Endothelial cell of umbilical vein (primary cell): ENCODE measurements around the gene SLC44A1. TPM values are rescaled to one million over a fixed set of nuclear protein-coding genes. Genes with fewer than 3 reads are reported as not detected.

Source experiments
- BruUV-seq: library from RNA; stranded (reverse); fragments of 400-500 nt; replicated peaks from 2 replicates; lab custom pipeline; 2021; lab: Mats Ljungman, UMichigan
- CTCF ChIA-PET: fragments of 300-600, 350-600 bp; sonication (Branson Sonifier 250); formaldehyde crosslinking; loops from one replicate; lab custom pipeline; 2021; ENCODE audit warnings: antibody characterized with exemption, inconsistent platforms; lab: Charles Lee
- POLR2A ChIA-PET: fragments of 300-600, 350-600 bp; sonication (Branson Sonifier 250); formaldehyde crosslinking; loops from one replicate; lab custom pipeline; 2021; ENCODE audit warnings: antibody characterized with exemption, inconsistent platforms; lab: Charles Lee
- DNase-seq: peaks from one replicate; pipeline ENCODE4 v3.0.0-alpha.2; 2011; ENCODE audit warnings: low read depth, low spot score
- FAIRE-seq: peaks from 2 replicates; lab custom pipeline; 2011; peaks lifted over from hg19 to GRCh38; lab: Jason Lieb, UNC
- H2AFZ ChIP-seq: 2 replicates; pipeline ENCODE4 v1.6.0; 2012; ENCODE audit warnings: low read depth, low read length, control low read depth, inconsistent platforms
- H3K27ac ChIP-seq: 2 replicates; pipeline ENCODE4 v1.5.1; 2011; ENCODE audit warnings: low read depth, mild to moderate bottlenecking, control low read depth, low read length, moderate library complexity; ENCODE audit not compliant: insufficient read depth
- H3K27me3 ChIP-seq, 2 experiments: 2 replicates each; pipeline versions ENCODE4 v1.6.0 to v1.6.1; 2011; ENCODE audit warnings: low read length in 2 of 2, mixed read lengths in 1 of 2; ENCODE audit not compliant: control insufficient read depth in 2 of 2, insufficient read depth in 2 of 2
- H3K36me3 ChIP-seq, 2 experiments: 2 replicates in 1 of 2; 3 replicates in 1 of 2; pipeline ENCODE4 v1.5.1; 2011; ENCODE audit warnings: low read length in 2 of 2, mild to moderate bottlenecking in 1 of 2, moderate library complexity in 1 of 2; ENCODE audit not compliant: control insufficient read depth in 2 of 2, insufficient read depth in 2 of 2; ENCODE audit errors: extremely low read depth in 1 of 2
- H3K4me1 ChIP-seq: 3 replicates; pipeline ENCODE4 v1.5.1; 2011; ENCODE audit warnings: mild to moderate bottlenecking, low read length; ENCODE audit not compliant: control insufficient read depth, insufficient read depth; ENCODE audit errors: extremely low read depth
- H3K4me2 ChIP-seq: 2 replicates; pipeline ENCODE4 v1.6.1; 2011; ENCODE audit warnings: low read length, control low read depth, mixed read lengths; ENCODE audit not compliant: insufficient read depth
- H3K4me3 ChIP-seq, 3 experiments: fragments of 200-600 bp in 1 of 3; sonication (generic), shearing (Covaris generic) in 1 of 3; replicated peaks in 1 of 3; 2 replicates each; pipeline ENCODE4 v1.5.1; 2011 to 2016; ENCODE audit warnings: control low read depth in 3 of 3, low read length in 3 of 3, mild to moderate bottlenecking in 2 of 3, inconsistent platforms in 1 of 3, low read depth in 1 of 3, moderate library complexity in 1 of 3; ENCODE audit not compliant: insufficient read depth in 1 of 3
- H3K79me2 ChIP-seq: 2 replicates; pipeline ENCODE4 v1.6.0; 2012; ENCODE audit warnings: low read length, inconsistent platforms; ENCODE audit not compliant: control insufficient read depth, insufficient read depth
- H3K9ac ChIP-seq: replicated peaks from 2 replicates; pipeline ENCODE3; 2011; ENCODE audit warnings: low read length, control low read depth; ENCODE audit not compliant: insufficient read depth; ENCODE audit errors: extremely low read depth
- H3K9me1 ChIP-seq: replicated peaks from 3 replicates; pipeline ENCODE4 v1.6.0; 2011; ENCODE audit warnings: mild to moderate bottlenecking, low read length; ENCODE audit not compliant: control insufficient read depth, insufficient read depth; ENCODE audit errors: extremely low read depth
- H3K9me3 ChIP-seq: replicated peaks from 2 replicates; pipeline ENCODE4 v1.5.1; 2012; ENCODE audit warnings: low read length, inconsistent platforms; ENCODE audit not compliant: control insufficient read depth, insufficient read depth
- H4K20me1 ChIP-seq: replicated peaks from 2 replicates; pipeline ENCODE3; 2011; ENCODE audit warnings: mild to moderate bottlenecking, low read length; ENCODE audit not compliant: control insufficient read depth, insufficient read depth; ENCODE audit errors: extremely low read depth
- EZH2 ChIP-seq: IDR thresholded peaks from 2 replicates; pipeline ENCODE4 v1.6.1; 2012; ENCODE audit warnings: borderline replicate concordance, low read depth, mild to moderate bottlenecking, moderate library complexity, low read length, inconsistent platforms; ENCODE audit not compliant: severe bottlenecking
- FOS ChIP-seq: IDR thresholded peaks from 2 replicates; pipeline ENCODE4 v1.6.1; 2011; ENCODE audit warnings: mild to moderate bottlenecking, low read length, moderate library complexity, borderline replicate concordance; ENCODE audit not compliant: insufficient read depth
- GATA2 ChIP-seq: IDR thresholded peaks from 2 replicates; pipeline ENCODE4 v1.7.0; 2011; ENCODE audit warnings: low read depth, mild to moderate bottlenecking, moderate library complexity, mixed read lengths, low read length; ENCODE audit not compliant: insufficient read length, insufficient read depth
- JUN ChIP-seq: IDR thresholded peaks from 2 replicates; pipeline ENCODE4 v1.6.1; 2011; ENCODE audit warnings: borderline replicate concordance, low read depth; ENCODE audit not compliant: insufficient read length, insufficient read depth
- POLR2A ChIP-seq: IDR thresholded peaks from 2 replicates; pipeline ENCODE4 v1.6.1; 2012; ENCODE audit warnings: low read depth, mild to moderate bottlenecking, control low read depth, low read length
- POLR2AphosphoS5 ChIP-seq: IDR thresholded peaks from 2 replicates; pipeline ENCODE4 v1.6.1; 2012; ENCODE audit warnings: low read depth, mild to moderate bottlenecking, control low read depth, low read length, moderate library complexity; ENCODE audit not compliant: insufficient read depth
- dilution Hi-C: fragments of 300-500 bp; cut with MboI; formaldehyde crosslinking; loops from one replicate; pipeline ENCODE4 v1.15.0; 2019; ENCODE audit warnings: low sequenced_read_pairs; ENCODE audit not compliant: extremely low pct_ligation_motif_present
- intact Hi-C: fragments of 100-400 bp; cut with micrococcal nuclease; formaldehyde crosslinking; loops from one replicate; pipeline ENCODE4 v1.10.0; 2022
- polyA plus RNA-seq, 4 experiments: library from polyadenylated mRNA; depleted of rRNA in 3 of 4; stranded (reverse) in 3 of 4; unstranded in 1 of 4; fragments of >200 nt; gene quantifications; 2 replicates each; pipeline versions ENCODE4 v1.2.1 to v1.2.3, GENCODE V29; 2011 to 2012; ENCODE audit warnings: missing spikeins in 1 of 4
- total RNA-seq: library from RNA; stranded (reverse); gene quantifications from 2 replicates; pipeline ENCODE4 v1.2.3, GENCODE V29; 2021
- TF ChIP-seq, protein P1 (sequence below), 2 donors: IDR thresholded peaks; 1 replicate in 1 of 2; 2 replicates in 1 of 2; pipeline ENCODE4 v1.5.1; 2011; ENCODE audit warnings: low read length in 2 of 2, mild to moderate bottlenecking in 2 of 2, moderate library complexity in 2 of 2, control low read depth in 1 of 2, inconsistent platforms in 1 of 2, low read depth in 1 of 2; ENCODE audit not compliant: insufficient read depth in 1 of 2; ENCODE audit errors: extremely low read depth in 1 of 2

Gene SLC44A1
- total and polyA plus RNA-seq, 2 donors (not counting 3 experiments of a cell fraction or from before 2014, with no cell fraction given) = 16.1 to 37.7 TPM

GRCh38 chr9:105452185-105452584 is 207.7 kb downstream of the SLC44A1 start:
- intact Hi-C loops (no loop called here), dilution Hi-C loops (no loop called here)
- FAIRE-seq = no peak
- H3K4me2 ChIP-seq = no peak overlapping the region
- BruUV-seq = no TSS peak
- no peaks in the 10 kb centered on the region for H4K20me1 ChIP-seq
- no peak for DNase-seq
- peaks cover 76% of the 10 kb centered on the region for H3K79me2 ChIP-seq
- H3K4me1 ChIP-seq = peaks cover 17% of the 10 kb centered on the region
- H3K9ac ChIP-seq = no peak overlapping the region
- H3K9me3 ChIP-seq = no peaks in the 10 kb centered on the region
- H3K9me1 ChIP-seq = no peaks in the 10 kb centered on the region
- no peaks in the 10 kb centered on the region for H3K36me3 ChIP-seq
- H3K27ac ChIP-seq = no peak overlapping the region
- TF ChIP-seq POLR2AphosphoS5 = no peak
- TF ChIP-seq, protein P1, sequence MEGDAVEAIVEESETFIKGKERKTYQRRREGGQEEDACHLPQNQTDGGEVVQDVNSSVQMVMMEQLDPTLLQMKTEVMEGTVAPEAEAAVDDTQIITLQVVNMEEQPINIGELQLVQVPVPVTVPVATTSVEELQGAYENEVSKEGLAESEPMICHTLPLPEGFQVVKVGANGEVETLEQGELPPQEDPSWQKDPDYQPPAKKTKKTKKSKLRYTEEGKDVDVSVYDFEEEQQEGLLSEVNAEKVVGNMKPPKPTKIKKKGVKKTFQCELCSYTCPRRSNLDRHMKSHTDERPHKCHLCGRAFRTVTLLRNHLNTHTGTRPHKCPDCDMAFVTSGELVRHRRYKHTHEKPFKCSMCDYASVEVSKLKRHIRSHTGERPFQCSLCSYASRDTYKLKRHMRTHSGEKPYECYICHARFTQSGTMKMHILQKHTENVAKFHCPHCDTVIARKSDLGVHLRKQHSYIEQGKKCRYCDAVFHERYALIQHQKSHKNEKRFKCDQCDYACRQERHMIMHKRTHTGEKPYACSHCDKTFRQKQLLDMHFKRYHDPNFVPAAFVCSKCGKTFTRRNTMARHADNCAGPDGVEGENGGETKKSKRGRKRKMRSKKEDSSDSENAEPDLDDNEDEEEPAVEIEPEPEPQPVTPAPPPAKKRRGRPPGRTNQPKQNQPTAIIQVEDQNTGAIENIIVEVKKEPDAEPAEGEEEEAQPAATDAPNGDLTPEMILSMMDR (IDR thresholded peaks at IDR 0.05; ENCODE audit: extremely low read depth in 1 of 2, insufficient read depth in 1 of 2, low read depth in 1 of 2, low read length in 2 of 2) = no peak
- ChIA-PET CTCF (interaction anchor here (1.7 kb wide), 1 partner anchor 10 kb away, joined by 5 read pairs; no protein-coding TSS in a partner anchor), POLR2A (no interaction called here)
- H2AFZ ChIP-seq = no peak overlapping the region
- no peak overlapping the region for H3K4me3 ChIP-seq
- H3K27me3 ChIP-seq = no peaks in the 10 kb centered on the region

DNA sequence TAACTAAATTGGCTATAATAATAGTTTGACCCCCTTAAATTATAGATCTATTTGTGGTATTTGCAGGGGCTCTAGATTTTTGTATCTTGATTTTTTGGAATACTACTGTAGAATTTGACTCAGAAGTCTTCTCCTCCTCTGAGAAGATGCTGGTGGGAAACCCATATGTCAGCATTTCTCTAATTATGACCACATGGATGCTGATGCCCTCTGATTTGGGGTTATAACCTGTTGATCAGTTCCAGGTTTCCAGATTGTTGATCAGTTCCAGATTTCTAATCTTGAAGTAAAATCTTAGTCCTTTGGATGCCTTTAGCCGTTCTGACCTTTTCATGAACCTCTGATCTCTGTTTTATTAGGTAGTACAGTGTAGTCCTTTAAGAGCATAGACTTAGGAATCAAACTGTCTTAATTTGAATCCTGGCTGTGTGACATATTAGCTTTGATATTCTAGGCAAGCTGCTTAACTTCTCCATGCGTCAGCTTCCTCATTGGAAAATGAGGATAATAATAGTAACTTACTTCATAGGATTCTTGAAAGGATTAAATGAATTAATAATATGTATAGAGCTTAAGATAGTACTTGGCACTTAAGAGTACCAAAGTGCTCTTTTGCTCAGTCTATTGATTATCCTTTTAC is 211.5 kb downstream of the SLC44A1 start:
- BruUV-seq = no TSS peak
- Histone ChIP-seq H3K27ac (no peak overlapping the region), H3K27me3 (no peaks in the 10 kb centered on the region), H2AFZ (no peak overlapping the region), H3K9ac (no peak overlapping the region), H4K20me1 (no peaks in the 10 kb centered on the region), H3K4me1 (peaks cover 3% of the 10 kb centered on the region), H3K79me2 (peaks cover 87% of the 10 kb centered on the region), H3K36me3 (no peaks in the 10 kb centered on the region), H3K4me3 (no peak overlapping the region), H3K4me2 (no peak overlapping the region), H3K9me1 (no peaks in the 10 kb centered on the region), H3K9me3 (no peaks in the 10 kb centered on the region)
- ChIA-PET POLR2A (no interaction called here), CTCF (no interaction called here)
- DNase-seq = no peak
- no peak for FAIRE-seq
- intact Hi-C loops = no loop called here
- dilution Hi-C loops = no loop called here
- TF ChIP-seq, protein P1 (IDR thresholded peaks at IDR 0.05; ENCODE audit: extremely low read depth in 1 of 2, insufficient read depth in 1 of 2, low read depth in 1 of 2, low read length in 2 of 2) = no peak
- TF ChIP-seq POLR2AphosphoS5 (no peak), FOS (no peak), JUN (no peak), EZH2 (no peak), GATA2 (no peak), POLR2A (no peak)
